HG02884 (cell line): ENCODE results near the gene INTS7.
A peak's percentile ranks its signal among the peaks of the same experiment; 100 is the strongest.
"Not testable (repeated sequence)": the region's sequence is repeated elsewhere in the genome, so short reads cannot be mapped to it uniquely, and the experiment has no call there.

Source experiments
- ATAC-seq: cut with Tn5 transposase; IDR thresholded peaks from one replicate; pipeline ENCODE4 v1.9.1; 2021; ENCODE audit warnings: mild to moderate bottlenecking, moderate library complexity; ENCODE audit not compliant: unreplicated experiment

Gene INTS7

GRCh38 chr1:212039622-212040021 lies 4.3 kb upstream of the INTS7 start:
- ATAC-seq: no peak

- no peak for ATAC-seq
Measured at GRCh38 chr1:212037900-212038299, 2.5 kb upstream of the INTS7 start.

- peak; percentile 12 for ATAC-seq
Measured at GRCh38 chr1:212035835-212036605, 663 bp upstream of the INTS7 start.

GRCh38 chr1:212034516-212035122 lies 738 bp downstream of the INTS7 start:
- no peak for ATAC-seq

GRCh38 chr1:212030936-212031528 lies 4.3 kb downstream of the INTS7 start:
- ATAC-seq: no peak

DNA sequence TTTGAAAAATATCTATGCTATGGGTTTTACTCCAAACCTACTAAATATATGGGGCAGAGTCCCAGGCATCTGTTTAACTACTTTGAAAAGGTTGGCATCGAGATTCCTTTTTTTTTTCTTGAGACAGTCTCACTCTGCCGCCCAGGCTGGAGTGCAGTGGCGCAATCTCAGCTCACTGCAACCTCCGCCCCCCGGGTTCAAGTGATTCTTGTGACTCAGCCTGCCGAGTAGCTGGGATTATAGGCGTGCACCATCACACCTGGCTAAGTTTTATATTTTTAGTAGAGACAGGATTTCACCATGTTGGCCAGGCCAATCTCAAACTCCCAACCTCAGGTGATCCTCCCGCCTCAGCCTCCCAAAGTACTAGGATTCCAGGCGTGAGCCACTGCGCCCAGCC lies 7.6 kb downstream of the INTS7 start:
- ATAC-seq: not testable (repeated sequence)

DNA sequence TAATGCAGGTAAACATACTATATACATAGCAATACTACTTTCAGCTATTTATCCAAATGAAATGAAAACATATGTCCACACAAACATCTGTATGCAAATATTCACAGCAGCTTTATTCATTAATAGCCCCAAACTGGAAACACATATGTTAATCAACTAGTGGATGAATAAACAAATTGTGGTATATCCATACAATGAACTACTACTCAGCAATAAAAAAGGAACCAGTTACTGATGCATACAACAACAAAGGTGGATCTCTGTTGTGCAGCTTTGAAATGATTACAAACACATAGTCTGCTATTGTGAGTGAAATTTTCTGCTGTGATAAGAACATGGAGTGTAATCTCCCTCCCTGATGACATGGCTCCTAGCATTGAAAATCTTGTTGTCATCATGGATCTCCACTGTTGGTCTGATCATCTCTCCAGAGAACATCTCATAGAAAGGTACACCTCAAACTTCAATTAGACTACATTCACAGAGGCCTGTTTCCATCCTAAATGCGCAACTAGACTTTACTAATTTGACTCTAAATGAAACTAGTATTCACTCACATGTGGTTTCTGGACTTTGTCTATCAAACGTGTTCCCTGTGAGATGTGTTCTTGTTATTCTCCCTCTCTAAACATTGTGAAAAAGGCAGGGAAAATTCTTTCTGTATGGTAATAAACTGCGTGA lies 10.7 kb downstream of the INTS7 start:
- no peak for ATAC-seq

DNA sequence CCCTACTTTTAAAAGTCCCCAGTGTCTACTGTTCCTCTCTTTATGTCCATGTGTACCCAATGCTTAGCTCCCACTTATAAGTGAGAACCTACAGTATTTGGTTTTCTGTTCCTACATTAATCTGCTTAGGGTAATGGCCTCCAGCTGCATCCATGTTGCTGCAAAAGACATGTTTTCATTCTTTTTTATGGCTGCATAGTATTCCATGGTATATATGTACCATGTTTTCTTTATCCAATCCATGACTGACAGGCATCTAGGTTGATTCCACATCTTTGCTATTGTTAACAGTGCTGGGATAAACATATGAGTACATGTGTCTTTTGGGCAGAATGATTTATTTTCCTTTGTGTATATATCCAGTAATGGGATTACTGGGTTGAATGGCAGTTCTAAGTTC lies 12.4 kb downstream of the INTS7 start:
- not testable (repeated sequence) for ATAC-seq

DNA sequence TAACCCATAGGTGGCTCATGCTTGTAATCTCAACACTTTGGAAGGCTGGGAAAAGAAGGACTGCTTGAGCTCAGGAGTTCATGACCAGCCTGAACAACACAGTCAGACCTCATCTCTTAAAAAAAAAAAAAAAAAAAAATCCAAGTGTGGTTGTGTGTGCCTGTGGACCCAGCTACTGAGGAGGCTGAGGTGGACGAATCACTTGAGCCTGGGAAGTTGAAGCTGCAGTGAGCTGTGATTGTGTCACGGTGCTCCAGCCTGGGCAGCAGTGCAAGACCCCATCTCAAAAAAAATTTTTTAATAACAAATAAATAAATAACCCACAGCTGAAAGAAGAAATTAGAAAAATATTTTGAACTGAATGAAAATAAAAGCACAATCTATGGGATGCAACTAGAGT lies 13.8 kb downstream of the INTS7 start:
- ATAC-seq: no peak

- ATAC-seq: no peak
Measured at GRCh38 chr1:212020975-212021374, 14.4 kb downstream of the INTS7 start.

DNA sequence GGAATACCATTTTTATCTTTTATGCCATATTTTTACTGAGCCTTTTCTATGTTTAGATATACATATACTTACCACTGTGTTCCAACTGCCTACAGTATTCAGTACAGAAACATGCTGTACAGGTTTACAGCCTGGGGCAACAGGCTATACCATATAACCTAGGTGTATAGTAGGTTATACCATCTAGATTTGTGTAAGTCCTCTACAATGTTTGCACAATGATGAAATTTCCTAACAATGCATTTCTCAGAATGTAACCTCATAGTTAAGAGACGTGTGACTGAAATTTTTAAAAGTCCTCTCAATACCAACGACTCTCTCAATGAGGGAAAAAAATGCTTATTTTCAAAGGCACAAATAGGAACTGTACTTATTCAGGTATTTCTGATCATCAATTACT lies 21.7 kb downstream of the INTS7 start:
- no peak for ATAC-seq

DNA sequence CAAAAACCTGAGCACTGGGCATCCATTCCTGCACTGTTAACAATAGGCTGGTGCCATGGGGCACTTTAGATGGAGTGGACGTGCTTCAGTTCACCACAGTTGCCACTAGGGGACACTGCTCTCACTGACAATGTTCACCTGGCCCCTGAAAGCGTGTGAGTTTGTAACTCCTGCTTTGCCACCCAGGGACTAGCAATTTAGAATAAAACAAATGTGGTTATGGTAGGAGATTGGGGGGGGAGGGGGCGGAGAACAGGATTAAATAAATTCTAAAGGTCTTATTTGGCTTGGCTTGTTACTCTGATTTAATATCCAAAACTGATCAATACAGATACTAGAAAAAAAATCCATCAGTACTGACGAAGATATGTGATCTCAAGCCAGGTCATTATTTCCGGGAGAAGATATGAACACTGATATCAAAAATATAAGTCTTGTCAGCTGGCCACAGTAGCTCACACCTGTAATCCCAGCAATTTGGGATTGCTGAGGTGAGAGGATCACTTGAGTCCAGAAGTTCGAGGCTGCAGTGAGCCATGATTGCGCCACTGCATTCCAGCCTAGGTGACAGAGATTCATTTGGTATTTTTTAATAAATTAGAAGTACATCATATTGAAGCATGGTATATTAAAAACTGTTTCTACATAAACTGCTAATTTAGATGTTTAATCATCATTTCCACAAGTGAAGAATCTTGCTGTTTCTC lies 23.2 kb downstream of the INTS7 start:
- ATAC-seq: peak; percentile 93

DNA sequence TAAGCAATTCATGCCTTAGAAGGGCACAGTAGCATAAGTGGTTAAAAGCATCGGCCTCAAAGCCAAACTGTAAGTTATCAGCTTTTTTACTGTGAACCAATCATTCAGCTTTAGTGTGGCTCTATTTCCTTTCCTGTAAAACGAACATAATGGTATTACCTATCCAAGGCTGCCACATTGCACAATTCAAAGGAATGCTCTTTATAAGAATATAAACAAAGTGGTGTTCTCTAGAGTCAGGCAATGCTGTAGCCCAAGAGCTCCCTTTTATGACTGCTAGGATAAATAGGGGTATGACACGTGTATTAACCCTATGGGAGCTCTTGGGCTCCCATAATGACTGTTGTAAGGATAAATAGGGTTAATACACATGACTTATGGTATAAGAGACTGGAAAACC lies 25.4 kb downstream of the INTS7 start:
- no peak for ATAC-seq

- no peak for ATAC-seq
Measured at GRCh38 chr1:212009561-212009960, 25.8 kb downstream of the INTS7 start.

- no peak for ATAC-seq
Measured at GRCh38 chr1:212007886-212008285, 27.5 kb downstream of the INTS7 start.

DNA sequence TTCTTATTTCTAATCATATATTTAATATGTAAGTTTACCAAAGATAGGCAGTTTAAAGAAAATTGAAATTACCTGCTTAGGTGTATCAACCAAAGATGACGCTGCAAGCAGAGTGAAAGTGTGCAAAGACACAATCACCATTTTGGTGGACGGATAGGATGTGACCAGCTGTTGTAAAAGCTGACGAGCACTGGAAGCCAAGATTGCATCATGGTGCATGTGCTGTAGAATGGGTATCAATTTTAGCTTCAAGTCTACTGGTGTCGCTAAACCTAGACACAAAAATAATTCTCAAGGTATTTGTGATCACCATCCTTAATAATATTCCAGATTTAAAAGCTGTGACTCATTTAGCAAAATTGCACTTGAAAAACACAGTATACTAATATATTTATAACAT lies 28.2 kb downstream of the INTS7 start:
- ATAC-seq: no peak

DNA sequence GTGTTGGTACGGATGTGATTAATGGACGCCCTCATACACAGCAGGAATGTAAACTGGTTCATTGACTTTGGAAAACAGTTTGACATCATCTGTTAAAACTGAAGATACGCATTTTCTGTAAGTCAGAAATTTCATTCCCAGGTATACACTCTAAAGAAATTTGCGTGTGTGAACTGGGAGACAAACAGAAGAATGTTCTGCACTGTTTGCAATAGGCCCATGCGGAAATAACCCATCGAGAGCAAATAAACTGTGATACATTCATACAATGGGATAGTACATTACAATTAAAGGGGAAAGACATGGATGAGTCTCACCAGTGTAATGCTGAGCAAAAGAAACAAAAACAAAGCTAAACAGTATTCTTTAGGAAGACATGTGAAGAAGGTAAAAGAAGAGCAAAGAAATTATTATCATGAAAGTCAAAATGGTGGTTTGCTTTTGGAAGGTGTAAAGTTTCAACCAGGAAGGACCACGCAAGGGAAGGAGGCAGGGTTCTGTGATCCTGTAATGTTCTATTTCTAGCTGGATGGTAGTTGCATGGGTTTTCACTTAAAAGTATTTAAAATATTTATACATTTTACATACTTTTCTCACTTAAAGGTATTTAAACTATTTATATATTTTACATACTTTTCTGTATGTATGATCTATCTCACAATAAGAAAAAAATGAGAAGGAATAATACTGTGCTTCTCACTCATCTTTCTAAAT lies 30.3 kb downstream of the INTS7 start:
- no peak for ATAC-seq

DNA sequence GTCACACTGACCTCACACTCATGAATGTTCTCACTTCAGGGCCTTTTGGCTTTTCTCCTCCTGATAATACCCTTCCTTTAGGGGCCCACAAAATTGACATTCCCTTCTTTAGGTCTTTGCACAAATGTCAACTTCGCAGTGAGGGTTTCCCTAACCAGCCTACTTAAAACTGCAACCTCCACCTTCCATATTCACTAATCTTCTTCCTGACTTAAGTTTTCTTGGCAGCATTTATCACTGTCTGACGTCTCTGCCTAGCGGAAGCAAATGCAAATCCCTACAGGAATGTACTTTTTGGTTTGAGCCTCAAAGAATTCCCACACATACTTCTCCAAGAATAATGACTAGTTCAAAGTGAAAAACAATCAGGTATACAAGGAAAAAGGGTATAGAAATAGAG lies 32.8 kb downstream of the INTS7 start:
- ATAC-seq: no peak

DNA sequence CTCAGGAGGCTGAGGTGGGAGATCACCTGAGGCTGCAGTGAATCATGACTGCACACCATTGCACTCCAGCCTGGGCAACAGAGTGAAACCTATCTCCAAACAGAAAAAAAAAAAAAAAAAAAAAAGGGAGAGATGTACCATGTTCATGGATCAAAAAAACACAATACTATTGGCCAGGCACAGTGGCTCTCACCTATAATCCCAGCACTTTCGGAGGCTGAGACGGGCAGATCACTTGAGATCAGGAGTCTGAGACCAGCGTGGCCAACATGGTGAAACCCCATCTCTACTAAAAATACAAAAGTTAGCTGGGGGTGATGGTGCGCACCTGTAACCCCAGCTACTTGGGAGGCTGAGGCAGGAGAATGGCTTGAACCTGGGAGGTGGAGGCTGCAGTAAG lies 37.9 kb downstream of the INTS7 start:
- ATAC-seq: not testable (repeated sequence)

- ATAC-seq: no peak
Measured at GRCh38 chr1:211991695-211992094, 43.7 kb downstream of the INTS7 start.
